Measurements from ENCODE around the gene SNED1. TPM values are rescaled to one million over a fixed set of nuclear protein-coding genes. Genes with fewer than 3 reads are reported as not detected.

SNED1 gene
- total RNA-seq, 3 donors from 2014 or later, result 27.1 to 46.9 (median 35.2) TPM

DNA sequence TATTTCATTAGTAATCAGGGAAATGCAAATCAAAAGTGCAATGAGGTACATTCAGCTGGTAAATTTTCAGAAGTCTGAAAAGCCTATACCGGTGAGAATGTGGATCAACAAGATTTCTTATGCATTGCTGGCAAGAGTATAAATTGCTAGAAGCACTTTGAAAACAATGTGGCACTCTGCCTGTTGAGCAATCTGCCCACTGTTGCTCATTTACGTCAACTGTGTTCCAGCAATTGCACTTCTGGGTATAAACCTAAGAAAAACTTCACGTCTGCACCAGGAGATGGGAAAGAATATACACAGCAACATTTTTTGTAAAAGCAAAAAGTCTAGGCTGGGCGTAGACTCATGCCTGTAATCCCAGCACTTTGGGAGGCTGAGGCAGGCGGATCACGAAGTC lies 62.9 kb downstream of the SNED1 start:
- no peak for TF ChIP-seq POLR2A (IDR thresholded peaks at IDR 0.05)
- TF ChIP-seq, protein P1, sequence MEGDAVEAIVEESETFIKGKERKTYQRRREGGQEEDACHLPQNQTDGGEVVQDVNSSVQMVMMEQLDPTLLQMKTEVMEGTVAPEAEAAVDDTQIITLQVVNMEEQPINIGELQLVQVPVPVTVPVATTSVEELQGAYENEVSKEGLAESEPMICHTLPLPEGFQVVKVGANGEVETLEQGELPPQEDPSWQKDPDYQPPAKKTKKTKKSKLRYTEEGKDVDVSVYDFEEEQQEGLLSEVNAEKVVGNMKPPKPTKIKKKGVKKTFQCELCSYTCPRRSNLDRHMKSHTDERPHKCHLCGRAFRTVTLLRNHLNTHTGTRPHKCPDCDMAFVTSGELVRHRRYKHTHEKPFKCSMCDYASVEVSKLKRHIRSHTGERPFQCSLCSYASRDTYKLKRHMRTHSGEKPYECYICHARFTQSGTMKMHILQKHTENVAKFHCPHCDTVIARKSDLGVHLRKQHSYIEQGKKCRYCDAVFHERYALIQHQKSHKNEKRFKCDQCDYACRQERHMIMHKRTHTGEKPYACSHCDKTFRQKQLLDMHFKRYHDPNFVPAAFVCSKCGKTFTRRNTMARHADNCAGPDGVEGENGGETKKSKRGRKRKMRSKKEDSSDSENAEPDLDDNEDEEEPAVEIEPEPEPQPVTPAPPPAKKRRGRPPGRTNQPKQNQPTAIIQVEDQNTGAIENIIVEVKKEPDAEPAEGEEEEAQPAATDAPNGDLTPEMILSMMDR (IDR thresholded peaks at IDR 0.05), result no peak
- peak; percentile 16 to 17 (median 17) for TF ChIP-seq POLR2AphosphoS5 (IDR thresholded peaks at IDR 0.05)
- H3K27me3 ChIP-seq, result no peaks in the 10 kb centered on the region
- H3K4me3 ChIP-seq, result no peak overlapping the region
- intact Hi-C loops (cut with DNase I; ENCODE audit: low total_unique reads), result no loop called here
- H3K36me3 ChIP-seq, result no peaks in the 10 kb centered on the region
- H3K27ac ChIP-seq, result peak overlapping the region; percentile 34 to 47
- H3K9me3 ChIP-seq, result no peaks in the 10 kb centered on the region
- peak in 1 of 2 donors; percentile 74 for DNase-seq (ENCODE audit: low spot score in 2 of 2)
- peaks cover 0 to 8% of the 10 kb centered on the region in 2 donors for H3K4me1 ChIP-seq

DNA sequence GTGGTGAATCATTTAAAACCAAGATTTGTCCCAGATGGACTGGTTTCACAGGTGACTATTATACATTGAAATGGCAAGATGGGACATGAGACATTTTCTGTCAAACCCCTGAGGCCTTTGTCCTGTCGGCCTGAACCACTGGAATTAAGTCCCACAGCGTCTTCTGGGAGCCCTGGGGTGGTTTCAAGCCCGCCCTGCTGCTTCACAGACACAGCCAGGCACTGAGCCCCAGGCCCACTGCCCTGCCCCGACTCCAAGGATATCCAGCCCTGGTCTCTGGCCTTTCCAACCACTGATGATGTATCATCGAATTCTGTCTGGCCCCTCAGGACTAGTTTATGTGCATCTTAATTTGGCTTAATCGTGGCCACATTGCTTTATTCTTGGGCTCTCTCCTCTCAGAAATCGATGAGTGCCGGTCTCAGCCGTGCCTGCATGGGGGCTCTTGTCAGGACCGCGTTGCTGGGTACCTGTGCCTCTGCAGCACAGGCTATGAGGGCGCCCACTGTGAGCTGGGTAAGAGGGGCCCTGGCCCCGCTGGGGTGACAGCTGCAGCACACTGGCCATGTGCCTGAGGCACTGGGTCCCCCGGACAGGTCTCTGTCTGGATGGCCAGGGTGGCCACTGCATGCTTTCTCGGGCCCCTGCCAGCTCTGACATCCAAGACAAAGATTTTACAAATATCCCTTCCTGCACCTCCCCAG lies 64.1 kb downstream of the SNED1 start:
- intact Hi-C loops (cut with DNase I; ENCODE audit: low total_unique reads), result no loop called here
- H3K4me1 ChIP-seq, result peaks cover 0 to 8% of the 10 kb centered on the region in 2 donors
- peak in 1 of 2 donors; percentile 35 for DNase-seq (ENCODE audit: low spot score in 2 of 2)
- no peaks in the 10 kb centered on the region for H3K36me3 ChIP-seq
- H3K27ac ChIP-seq, result peak overlapping the region; percentile 47 to 78
- H3K9me3 ChIP-seq, result no peaks in the 10 kb centered on the region
- H3K27me3 ChIP-seq, result no peaks in the 10 kb centered on the region
- H3K4me3 ChIP-seq, result peak overlapping the region in 2 of 3 donors; percentile 49 to 65
- TF ChIP-seq, protein P1 (IDR thresholded peaks at IDR 0.05), result no peak
- TF ChIP-seq POLR2AphosphoS5 (IDR thresholded peaks at IDR 0.05), result no peak
- TF ChIP-seq POLR2A (IDR thresholded peaks at IDR 0.05), result no peak

DNA sequence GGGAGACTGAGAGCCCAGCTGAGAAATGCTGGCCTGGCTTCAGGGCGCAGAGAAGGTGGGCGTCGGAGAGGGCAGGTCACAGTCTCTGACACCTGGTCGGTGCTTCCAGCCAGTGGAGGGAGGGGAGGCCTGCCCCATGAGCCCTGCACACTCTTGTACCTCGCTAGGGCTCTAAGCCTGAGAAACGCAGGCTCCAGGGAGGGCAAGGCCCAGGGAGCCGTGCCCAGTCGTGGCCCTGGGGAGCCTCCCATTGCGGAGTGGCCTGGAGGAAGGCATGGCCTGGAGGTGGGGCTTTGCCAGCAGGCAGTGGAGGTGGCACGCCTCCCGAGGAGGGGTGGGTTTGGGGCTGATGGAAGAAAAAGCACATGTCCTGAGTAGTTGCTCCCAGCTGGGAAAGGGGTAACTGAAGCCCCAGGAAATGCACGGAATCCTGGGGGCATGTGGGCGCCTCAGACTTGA lies 64.7 kb downstream of the SNED1 start:
- no peaks in the 10 kb centered on the region for H3K27me3 ChIP-seq
- H3K4me1 ChIP-seq, result peaks cover 0 to 8% of the 10 kb centered on the region in 2 donors
- intact Hi-C loops (cut with DNase I; ENCODE audit: low total_unique reads), result no loop called here
- H3K36me3 ChIP-seq, result no peaks in the 10 kb centered on the region
- H3K27ac ChIP-seq, result peak overlapping the region; percentile 47 to 78
- H3K4me3 ChIP-seq, result peak overlapping the region in 2 of 3 donors; percentile 49 to 65
- TF ChIP-seq, protein P1 (IDR thresholded peaks at IDR 0.05), result no peak
- no peak for TF ChIP-seq POLR2AphosphoS5 (IDR thresholded peaks at IDR 0.05)
- no peak for TF ChIP-seq POLR2A (IDR thresholded peaks at IDR 0.05)
- peak in 1 of 2 donors; percentile 18 for DNase-seq (ENCODE audit: low spot score in 2 of 2)
- no peaks in the 10 kb centered on the region for H3K9me3 ChIP-seq

DNA sequence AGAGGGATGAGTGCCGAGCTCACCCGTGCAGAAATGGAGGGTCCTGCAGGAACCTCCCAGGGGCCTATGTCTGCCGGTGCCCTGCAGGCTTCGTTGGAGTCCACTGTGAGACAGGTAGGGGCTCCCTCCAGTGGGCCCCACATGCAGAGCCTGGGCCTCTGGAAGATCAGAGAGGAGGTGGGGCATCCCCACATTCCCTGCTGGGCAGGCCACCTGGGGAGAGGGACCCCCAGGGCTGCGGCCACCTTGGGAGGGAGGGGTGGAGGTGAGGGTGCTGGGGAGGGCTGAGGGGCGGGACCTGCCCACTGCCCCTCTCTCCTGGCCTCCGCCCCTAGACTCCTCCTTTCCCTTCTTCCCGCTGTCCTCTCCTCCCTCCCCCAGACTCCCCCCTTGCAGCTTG lies 65.2 kb downstream of the SNED1 start:
- Histone ChIP-seq H3K4me3 (peak overlapping the region in 2 of 3 donors; percentile 49 to 65), H3K9me3 (no peaks in the 10 kb centered on the region), H3K27me3 (no peaks in the 10 kb centered on the region), H3K27ac (peak overlapping the region in 1 of 2 donors; percentile 82), H3K4me1 (peaks cover 0 to 8% of the 10 kb centered on the region in 2 donors), H3K36me3 (no peaks in the 10 kb centered on the region)
- no peak for DNase-seq (ENCODE audit: low spot score in 2 of 2)
- intact Hi-C loops (cut with DNase I; ENCODE audit: low total_unique reads), result no loop called here
- TF ChIP-seq POLR2AphosphoS5 (IDR thresholded peaks at IDR 0.05) (no peak), POLR2A (IDR thresholded peaks at IDR 0.05) (no peak)
- TF ChIP-seq, protein P1 (IDR thresholded peaks at IDR 0.05), result no peak

All from breast epithelium (tissue), 4 donors.